H1 (cell line): ENCODE measurements around the gene C6orf120. TPM values are rescaled to one million over a fixed set of nuclear protein-coding genes. Genes with fewer than 3 reads are reported as not detected.

ENCODE experiments used
- CTCF ChIA-PET: fragments of 300-600 bp; sonication (Branson Sonifier 250); formaldehyde crosslinking; loops from one replicate; lab custom pipeline; 2021; ENCODE audit not compliant: partially characterized antibody; lab: Charles Lee
- POLR2A ChIA-PET: fragments of 300-600 bp; sonication (Branson Sonifier 250); formaldehyde crosslinking; loops from one replicate; lab custom pipeline; 2021; ENCODE audit warnings: inconsistent platforms; ENCODE audit not compliant: partially characterized antibody; lab: Charles Lee
- DNase-seq, 2 experiments: peaks; one replicate each; pipeline versions ENCODE4 v3.0.0 to v3.0.0-alpha.2; 2010 to 2022; ENCODE audit warnings: low spot score in 2 of 2, low read depth in 1 of 2, mixed read lengths in 1 of 2
- FAIRE-seq: peaks from 2 replicates; lab custom pipeline; 2011; peaks lifted over from hg19 to GRCh38; lab: Jason Lieb, UNC
- H2AFZ ChIP-seq: 2 replicates; pipeline ENCODE4 v1.8.1; 2012; ENCODE audit warnings: low read length, inconsistent platforms
- H2AK5ac ChIP-seq: 2 replicates; pipeline ENCODE4 v1.6.1; 2013; ENCODE audit warnings: low read depth, low read length
- H2BK120ac ChIP-seq: replicated peaks from 2 replicates; pipeline ENCODE3; 2013; ENCODE audit warnings: low read depth, low read length, inconsistent platforms
- H2BK12ac ChIP-seq: 2 replicates; pipeline ENCODE4 v1.6.1; 2013; ENCODE audit warnings: low read depth, low read length
- H2BK15ac ChIP-seq: 2 replicates; pipeline ENCODE4 v1.6.1; 2013; ENCODE audit warnings: low read length
- H2BK20ac ChIP-seq: 2 replicates; pipeline ENCODE4 v1.6.1; 2013; ENCODE audit warnings: low read length
- H2BK5ac ChIP-seq: 2 replicates; pipeline ENCODE4 v1.6.1; 2013; ENCODE audit warnings: low read depth, low read length
- H3K14ac ChIP-seq: 2 replicates; pipeline ENCODE4 v1.6.1; 2013; ENCODE audit warnings: inconsistent platforms; ENCODE audit not compliant: insufficient read length
- H3K18ac ChIP-seq: 2 replicates; pipeline ENCODE4 v1.6.1; 2013; ENCODE audit warnings: low read length; ENCODE audit errors: extremely low read depth
- H3K23ac ChIP-seq: 2 replicates; pipeline ENCODE4 v1.6.1; 2013; ENCODE audit warnings: inconsistent platforms; ENCODE audit not compliant: insufficient read length
- H3K23me2 ChIP-seq: 2 replicates; pipeline ENCODE4 v1.6.1; 2013; ENCODE audit warnings: low read depth, low read length
- H3K27ac ChIP-seq: 2 replicates; pipeline ENCODE4 v1.6.1; 2011; ENCODE audit warnings: low read depth, low read length, inconsistent platforms
- H3K27me3 ChIP-seq, 4 experiments: replicated peaks in 1 of 4; 1 replicate in 1 of 4; 2 replicates in 3 of 4; pipeline versions ENCODE4 v1.6.1 to v1.8.1; 2011 to 2013; ENCODE audit warnings: low read length in 3 of 4, mild to moderate bottlenecking in 3 of 4, inconsistent platforms in 2 of 4, mixed read lengths in 2 of 4, moderate library complexity in 1 of 4; ENCODE audit not compliant: control insufficient read depth in 3 of 4, insufficient read depth in 3 of 4; ENCODE audit errors: extremely low read depth in 1 of 4
- H3K36me3 ChIP-seq, 4 experiments: 2 replicates each; pipeline versions ENCODE4 v1.6.1 to v1.8.1; 2011 to 2013; ENCODE audit warnings: mild to moderate bottlenecking in 4 of 4, low read length in 3 of 4, moderate library complexity in 2 of 4, control low read depth in 1 of 4, inconsistent platforms in 1 of 4; ENCODE audit not compliant: insufficient read depth in 4 of 4, control insufficient read depth in 2 of 4
- H3K4ac ChIP-seq: replicated peaks from 2 replicates; pipeline ENCODE3; 2013; ENCODE audit warnings: low read length, low read depth, mixed read lengths, inconsistent platforms; ENCODE audit not compliant: insufficient read length
- H3K4me1 ChIP-seq, 4 experiments: replicated peaks in 1 of 4; 1 replicate in 1 of 4; 2 replicates in 3 of 4; pipeline versions ENCODE4 v1.6.1 to v1.8.1; 2011 to 2013; ENCODE audit warnings: low read length in 3 of 4, inconsistent platforms in 2 of 4, mixed read lengths in 1 of 4; ENCODE audit not compliant: insufficient read depth in 4 of 4, control insufficient read depth in 3 of 4
- H3K4me2 ChIP-seq, 2 experiments: 2 replicates each; pipeline versions ENCODE4 v1.6.1 to v1.8.1; 2011 to 2013; ENCODE audit warnings: low read depth in 2 of 2, low read length in 2 of 2, control low read depth in 1 of 2, inconsistent platforms in 1 of 2, mild to moderate bottlenecking in 1 of 2; ENCODE audit not compliant: insufficient read depth in 1 of 2
- H3K4me3 ChIP-seq, 4 experiments: fragments of 200-600, 300-600 bp in 1 of 4; sonication (generic), shearing (Covaris generic), sonication (Bioruptor Twin) in 1 of 4; 2 replicates each; pipeline versions ENCODE4 v1.5.1 to v1.8.1; 2011 to 2016; ENCODE audit warnings: low read length in 4 of 4, low read depth in 3 of 4, control low read depth in 2 of 4, inconsistent platforms in 2 of 4, mild to moderate bottlenecking in 2 of 4, mixed read lengths in 1 of 4, moderate library complexity in 1 of 4; ENCODE audit not compliant: insufficient read depth in 2 of 4; ENCODE audit errors: extremely low read depth in 1 of 4
- H3K56ac ChIP-seq: replicated peaks from 2 replicates; pipeline ENCODE3; 2013; ENCODE audit warnings: low read depth, mild to moderate bottlenecking, mixed read lengths, low read length, inconsistent platforms; ENCODE audit not compliant: insufficient read length
- H3K79me1 ChIP-seq: 2 replicates; pipeline ENCODE4 v1.6.1; 2013; ENCODE audit warnings: low read depth, low read length, control low read depth
- H3K79me2 ChIP-seq, 2 experiments: 2 replicates each; pipeline versions ENCODE4 v1.6.1 to v1.8.1; 2012 to 2013; ENCODE audit warnings: low read length in 2 of 2, mild to moderate bottlenecking in 2 of 2, inconsistent platforms in 1 of 2; ENCODE audit not compliant: insufficient read depth in 2 of 2, control insufficient read depth in 1 of 2
- H3K9ac ChIP-seq, 4 experiments: replicated peaks in 1 of 4; 1 replicate in 1 of 4; 2 replicates in 3 of 4; pipeline versions ENCODE4 v1.6.1 to v1.8.1; 2011 to 2013; ENCODE audit warnings: low read depth in 3 of 4, low read length in 3 of 4, control low read depth in 2 of 4, mild to moderate bottlenecking in 2 of 4, moderate library complexity in 2 of 4, inconsistent platforms in 1 of 4; ENCODE audit errors: extremely low read depth in 1 of 4
- H3K9me3 ChIP-seq, 2 experiments: 2 replicates each; pipeline versions ENCODE4 v1.6.1 to v1.8.1; 2012 to 2013; ENCODE audit warnings: mild to moderate bottlenecking in 2 of 2, moderate library complexity in 2 of 2, control low read depth in 1 of 2, inconsistent platforms in 1 of 2, low read depth in 1 of 2, low read length in 1 of 2, mixed read lengths in 1 of 2; ENCODE audit not compliant: insufficient read depth in 2 of 2
- H4K20me1 ChIP-seq, 2 experiments: replicated peaks in 1 of 2; 2 replicates each; pipeline versions ENCODE3 to v1.8.1; 2011 to 2013; ENCODE audit warnings: inconsistent platforms in 2 of 2, low read length in 2 of 2, mild to moderate bottlenecking in 1 of 2; ENCODE audit not compliant: insufficient read depth in 2 of 2, control insufficient read depth in 1 of 2
- H4K5ac ChIP-seq: 2 replicates; pipeline ENCODE4 v1.6.1; 2013; ENCODE audit warnings: low read length, low read depth, mixed read lengths, inconsistent platforms; ENCODE audit not compliant: insufficient read length
- H4K8ac ChIP-seq: 2 replicates; pipeline ENCODE4 v1.8.0; 2013; ENCODE audit warnings: mild to moderate bottlenecking, moderate library complexity, low read length, inconsistent platforms; ENCODE audit not compliant: insufficient read depth; ENCODE audit errors: extremely low read depth
- H4K91ac ChIP-seq: replicated peaks from 2 replicates; pipeline ENCODE3; 2013; ENCODE audit warnings: low read length, mixed read lengths, inconsistent platforms; ENCODE audit not compliant: insufficient read length
- CHD2 ChIP-seq: IDR thresholded peaks from 2 replicates; pipeline ENCODE4 v1.6.1; 2012; ENCODE audit warnings: low read length, improper control_type of control experiment
- CTBP2 ChIP-seq: IDR thresholded peaks from 2 replicates; pipeline ENCODE4 v1.7.0; 2011; ENCODE audit warnings: borderline replicate concordance, mild to moderate bottlenecking, moderate library complexity, mixed read lengths, low read length; ENCODE audit not compliant: insufficient read depth, insufficient read length
- HDAC2 ChIP-seq, 2 experiments: fragments of 300-600 bp in 1 of 2; sonication (generic) in 1 of 2; IDR thresholded peaks; 2 replicates each; pipeline ENCODE4 v1.6.1; 2011 to 2012; ENCODE audit warnings: low read depth in 2 of 2, low read length in 2 of 2, mild to moderate bottlenecking in 2 of 2, moderate library complexity in 2 of 2, borderline replicate concordance in 1 of 2, inconsistent platforms in 1 of 2
- NRF1 ChIP-seq: IDR thresholded peaks from 2 replicates; pipeline ENCODE4 v1.6.1; 2011; ENCODE audit warnings: mild to moderate bottlenecking, low read depth, low read length, improper control_type of control experiment
- TAF7 ChIP-seq: optimal IDR thresholded peaks from 2 replicates; pipeline ENCODE3; 2011; ENCODE audit warnings: low read depth, mild to moderate bottlenecking, inconsistent platforms, low read length, moderate library complexity, borderline replicate concordance
- WGBS, 2 experiments: shearing (Covaris generic) in 1 of 2; methylation state at CpG; one replicate each; pipeline versions ENCODE4 v1.1.6 to v1.1.7; 2013 to 2015; ENCODE audit warnings: low lambda C conversion rate in 2 of 2, mixed read lengths in 2 of 2, inconsistent platforms in 1 of 2, low coverage in 1 of 2, missing lambda C conversion rate in 1 of 2; ENCODE audit not compliant: insufficient replicate concordance in 2 of 2, insufficient coverage in 1 of 2, insufficient read length in 1 of 2; ENCODE audit errors: extremely low coverage in 1 of 2, missing lambda C conversion rate in 1 of 2; 5-methylcytosine and 5-hydroxymethylcytosine counted together
- polyA plus RNA-seq, 7 experiments: library from polyadenylated mRNA; depleted of rRNA in 3 of 7; stranded (reverse) in 5 of 7; unstranded in 2 of 7; fragments of >200 nt in 5 of 7; fragments of 200-250 nt in 2 of 7; gene quantifications; 1 replicate in 5 of 7; 2 replicates in 1 of 7; 4 replicates in 1 of 7; pipeline versions ENCODE4 v1.2.1 to v1.2.3, GENCODE V29; 2011 to 2013; ENCODE audit warnings: missing spikeins in 2 of 7, mixed read lengths in 2 of 7
- total RNA-seq: library from RNA; stranded (reverse); fragmentation: NEBNext Ultra II Directional; extraction: Animal tissue kit (Norgen Biotek cat#: 25700); gene quantifications from 2 replicates; pipeline ENCODE4 v1.2.1, GENCODE V29; 2021

The C6orf120 gene
- total and polyA plus RNA-seq, 2 of the 8 experiments (the other 6 are each of a cell fraction or from before 2014, with no cell fraction given): 16.2 to 30.6 TPM

GRCh38 chr6:169663468-169663867 lies 38.5 kb upstream of the C6orf120 start:
- 86% methylated on average over 8 of the region's 8 CpGs; no CpG with 5 or more reads in 1 of the 2 experiments for WGBS, 2 experiments
- CTCF ChIA-PET: no interaction called here

More at GRCh38 chr6:169663468-169663867, 38.5 kb upstream of the C6orf120 start:
- H4K91ac ChIP-seq: no peak overlapping the region
- H3K36me3 ChIP-seq: peaks cover 13 to 66% (median 47%) of the 10 kb centered on the region in 4 experiments
- no peak overlapping the region for H2BK5ac ChIP-seq
- no peaks in the 10 kb centered on the region for H3K79me2 ChIP-seq
- no peak overlapping the region for H4K5ac ChIP-seq
- H3K9ac ChIP-seq: no peak overlapping the region
- H3K4me1 ChIP-seq: no peaks in the 10 kb centered on the region
- H4K8ac ChIP-seq: no peak overlapping the region
- H4K20me1 ChIP-seq: peaks cover 9 to 16% of the 10 kb centered on the region in 2 experiments
- H3K4me3 ChIP-seq: no peak overlapping the region
- H3K56ac ChIP-seq: no peak overlapping the region
- DNase-seq (peak in 1 of 2 experiments; percentile 33), FAIRE-seq (no peak)
- no peak overlapping the region for H2BK12ac ChIP-seq
- H3K27me3 ChIP-seq: no peaks in the 10 kb centered on the region
- H3K4me2 ChIP-seq: no peak overlapping the region
- H2BK120ac ChIP-seq: no peak overlapping the region
- H2BK20ac ChIP-seq: no peak overlapping the region
- H3K9me3 ChIP-seq: no peaks in the 10 kb centered on the region
- no peak overlapping the region for H3K18ac ChIP-seq
- no peak overlapping the region for H3K27ac ChIP-seq
- TF ChIP-seq CHD2 (no peak), TAF7 (no peak), HDAC2 (IDR thresholded peaks at IDR 0.05; ENCODE audit: borderline replicate concordance in 1 of 2, low read depth in 2 of 2, low read length in 2 of 2) (no peak), CTBP2 (no peak), NRF1 (no peak)
- H3K79me1 ChIP-seq: peaks cover 3% of the 10 kb centered on the region
- H2AK5ac ChIP-seq: no peak overlapping the region
- POLR2A ChIA-PET: no interaction called here
- no peak overlapping the region for H2AFZ ChIP-seq
- no peaks in the 10 kb centered on the region for H3K23me2 ChIP-seq
- no peak overlapping the region for H2BK15ac ChIP-seq
- no peak overlapping the region for H3K23ac ChIP-seq
- no peak overlapping the region for H3K4ac ChIP-seq
- no peak overlapping the region for H3K14ac ChIP-seq
